ENCODE measurements around the gene PPA1. TPM values are rescaled to one million over a fixed set of nuclear protein-coding genes. Genes with fewer than 3 reads are reported as not detected.

Gene PPA1
- total and polyA plus RNA-seq, 10 donors: 54.8 to 133 (median 78.5) TPM

DNA sequence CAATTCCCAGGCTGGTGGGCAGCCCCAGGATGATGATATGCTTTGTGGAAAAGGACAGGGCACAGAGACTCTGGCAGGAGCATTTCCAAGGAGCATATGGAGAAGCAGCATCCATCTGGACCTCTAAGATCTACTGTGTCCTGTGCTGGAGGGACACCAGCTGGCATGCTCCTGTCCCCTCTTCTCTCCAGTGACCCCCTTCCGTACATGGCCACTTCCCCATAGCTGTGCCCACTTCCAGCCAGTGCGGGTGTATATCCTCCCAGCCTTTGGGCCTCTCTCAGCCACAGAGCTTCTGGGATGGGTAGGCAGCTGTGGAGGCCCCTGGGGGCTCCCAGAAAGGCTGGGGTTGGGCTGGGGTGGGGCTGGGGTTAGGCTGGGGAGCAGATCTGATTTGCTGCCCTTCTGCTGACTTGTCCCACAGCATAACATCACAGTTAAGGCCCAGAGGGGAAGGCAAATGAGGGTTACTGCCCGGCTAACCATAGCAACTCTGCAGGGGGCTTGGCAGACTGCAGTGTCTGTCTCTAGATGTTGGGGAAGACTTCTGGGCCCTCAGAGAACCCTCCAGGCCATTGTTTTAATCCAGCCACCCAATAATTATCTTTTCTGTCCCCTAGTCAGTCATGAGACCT is 44.3 kb upstream of the PPA1 start:
- TF ChIP-seq POLR2AphosphoS5 (IDR thresholded peaks at IDR 0.05) (no peak), POLR2A (IDR thresholded peaks at IDR 0.05) (no peak), CTCF (IDR thresholded peaks at IDR 0.05 in 8 of 11, conservative IDR thresholded peaks at IDR 0.05 in 3 of 11) (no peak)
- DNase-seq: no peak
- intact Hi-C loops (cut with DNase I; ENCODE audit: low total_unique reads): loop anchor here (10.0 kb wide), 1 partner anchor 87 kb away; no protein-coding TSS in a partner anchor
- Histone ChIP-seq H3K4me1 (peaks cover 5 to 39% (median 14%) of the 10 kb centered on the region in 6 donors), H3K9me3 (peaks cover 0 to 8% (median 5%) of the 10 kb centered on the region in 8 donors), H3K4me3 (no peak overlapping the region), H3K27me3 (replicated peaks in 1 of 7) (peaks cover 0 to 10% (median 0%) of the 10 kb centered on the region in 7 donors), H3K36me3 (no peaks in the 10 kb centered on the region), H3K27ac (no peak overlapping the region)
- 47 to 74% (median 61%) methylated on average over 3 of the region's 3 CpGs for WGBS, 5 donors

GRCh38 chr10:70274643-70275042 is 41.4 kb upstream of the PPA1 start:
- Histone ChIP-seq H3K27me3 (replicated peaks in 1 of 7) (no peaks in the 10 kb centered on the region), H3K4me1 (peaks cover 5 to 26% (median 13%) of the 10 kb centered on the region in 6 donors), H3K36me3 (no peaks in the 10 kb centered on the region), H3K9me3 (peaks cover 0 to 8% (median 5%) of the 10 kb centered on the region in 8 donors), H3K27ac (peak overlapping the region in 2 of 8 donors; percentile 7 to 13), H3K4me3 (no peak overlapping the region)
- intact Hi-C loops (cut with DNase I; ENCODE audit: low total_unique reads): loop anchor here (10.0 kb wide), 1 partner anchor 90 kb away; no protein-coding TSS in a partner anchor
- TF ChIP-seq POLR2A (IDR thresholded peaks at IDR 0.05): no peak
- no peak for TF ChIP-seq POLR2AphosphoS5 (IDR thresholded peaks at IDR 0.05)
- no peak for TF ChIP-seq CTCF (IDR thresholded peaks at IDR 0.05 in 8 of 11, conservative IDR thresholded peaks at IDR 0.05 in 3 of 11)
- no peak for DNase-seq
- WGBS, 5 donors: 47 to 71% (median 65%) methylated on average over 2 of the region's 2 CpGs

DNA sequence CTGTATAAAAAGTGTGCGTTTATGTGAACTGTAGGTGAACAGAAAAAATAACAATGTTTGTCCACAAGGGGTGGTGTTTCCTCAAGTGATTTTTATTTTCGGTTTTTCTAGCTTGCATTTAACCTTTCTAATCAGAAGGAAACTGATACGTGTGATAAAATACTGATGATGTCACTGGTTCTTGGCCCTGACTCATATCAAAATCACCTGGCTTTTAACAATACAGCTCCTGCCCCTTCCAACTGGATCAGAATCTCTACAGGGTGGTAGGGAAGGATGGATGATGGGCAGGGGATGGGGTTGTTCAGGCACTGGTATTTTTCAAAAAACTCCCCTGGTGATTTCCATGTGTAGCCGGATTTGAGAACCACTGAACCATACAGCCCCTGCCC is 39.7 kb upstream of the PPA1 start:
- Histone ChIP-seq H3K27ac (no peak overlapping the region), H3K9me3 (peaks cover 0 to 8% (median 5%) of the 10 kb centered on the region in 8 donors), H3K4me1 (peaks cover 5 to 26% (median 13%) of the 10 kb centered on the region in 6 donors), H3K36me3 (no peaks in the 10 kb centered on the region), H3K4me3 (no peak overlapping the region), H3K27me3 (replicated peaks in 1 of 7) (no peaks in the 10 kb centered on the region)
- DNase-seq: no peak
- intact Hi-C loops (cut with DNase I; ENCODE audit: low total_unique reads): loop anchor here (10.0 kb wide), 1 partner anchor 92 kb away; no protein-coding TSS in a partner anchor
- TF ChIP-seq CTCF (IDR thresholded peaks at IDR 0.05 in 8 of 11, conservative IDR thresholded peaks at IDR 0.05 in 3 of 11) (peak; percentile 17 to 62 (median 56)), POLR2A (IDR thresholded peaks at IDR 0.05) (no peak)
- 6 to 13% (median 10%) methylated on average over 4 of the region's 4 CpGs for WGBS, 5 donors

All from spleen (tissue), 11 donors.